ENCODE results near the gene IRGM. TPM values are rescaled to one million over a fixed set of nuclear protein-coding genes. Genes with fewer than 3 reads are reported as not detected.

Gene IRGM
- total and polyA plus RNA-seq, 4 donors, result 0.25 TPM; not detected in 3

GRCh38 chr5:150895431-150896428 is 49.4 kb downstream of the IRGM start:
- Histone ChIP-seq H3K9ac (ENCODE audit: insufficient read depth in 1 of 2, low read length in 2 of 2) (no peak overlapping the region), H3K4me1 (ENCODE audit: control insufficient read depth in 5 of 5, insufficient read depth in 5 of 5, low read length in 5 of 5) (no peaks in the 10 kb centered on the region), H3K27ac (ENCODE audit: low read depth in 1 of 2, low read length in 1 of 2) (no peak overlapping the region), H3K36me3 (ENCODE audit: control insufficient read depth in 4 of 4, insufficient read depth in 4 of 4, low read length in 4 of 4) (peaks cover 2 to 53% (median 36%) of the 10 kb centered on the region in 4 donors), H3K4me3 (no peak overlapping the region), H3K9me3 (ENCODE audit: control insufficient read depth in 4 of 4, insufficient read depth in 3 of 4, low read length in 3 of 4) (peaks cover 14 to 70% (median 47%) of the 10 kb centered on the region in 4 donors), H3K27me3 (ENCODE audit: control insufficient read depth in 3 of 3, insufficient read depth in 3 of 3, low read length in 2 of 3) (no peaks in the 10 kb centered on the region)
- WGBS, 2 donors, result 98% methylated on average over 8 of the region's 8 CpGs
- TF ChIP-seq CTCF (IDR thresholded peaks at IDR 0.05; ENCODE audit: control extremely low read depth, extremely low read depth), result no peak
- no peak for DNase-seq
- no peak for ATAC-seq (ENCODE audit: insufficient read depth, low FRiP score)

Other genes with a start within 250 kb of the IRGM start
- gene SYNPO, start 205.9 kb upstream of the IRGM start, total RNA-seq, result 100 to 1,000 TPM in 1 of 2 donors, 10 to 100 TPM in 1; 10.3 to 111 TPM
- 10 to 100 TPM; 41.0 to 43.8 TPM for gene SYNPO, start 205.9 kb upstream of the IRGM start, polyA plus RNA-seq
- gene MYOZ3, start 185.3 kb upstream of the IRGM start, total RNA-seq, result 1 to 10 TPM in 1 of 2 donors, under 1 TPM in 1; 0.55 to 2.4 TPM
- under 1 TPM; 0.39 to 0.40 TPM for gene MYOZ3, start 185.3 kb upstream of the IRGM start, polyA plus RNA-seq
- 10 to 100 TPM; 41.9 to 49.9 TPM for gene RBM22, start 145.5 kb upstream of the IRGM start, total RNA-seq
- gene RBM22, start 145.5 kb upstream of the IRGM start, polyA plus RNA-seq, result 10 to 100 TPM; 27.2 to 35.4 TPM
- gene DCTN4, start 87.5 kb upstream of the IRGM start, total RNA-seq, result 100 to 1,000 TPM in 1 of 2 donors, 10 to 100 TPM in 1; 69.1 to 105 TPM
- gene DCTN4, start 87.5 kb upstream of the IRGM start, polyA plus RNA-seq, result 10 to 100 TPM; 21.2 to 27.1 TPM
- 10 to 100 TPM; 14.3 to 19.7 TPM for gene SMIM3, start 67.8 kb upstream of the IRGM start, total RNA-seq
- 10 to 100 TPM; 14.0 to 54.8 TPM for gene SMIM3, start 67.8 kb upstream of the IRGM start, polyA plus RNA-seq
- gene ZNF300, start 58.5 kb downstream of the IRGM start, total RNA-seq, result 10 to 100 TPM in 1 of 2 donors, 1 to 10 TPM in 1; 2.5 to 11.3 TPM
- 1 to 10 TPM; 1.8 to 3.4 TPM for gene ZNF300, start 58.5 kb downstream of the IRGM start, polyA plus RNA-seq
- gene GPX3, start 174.1 kb downstream of the IRGM start, total RNA-seq, result 100 to 1,000 TPM in 1 of 2 donors, 10 to 100 TPM in 1; 99.0 to 586 TPM
- gene GPX3, start 174.1 kb downstream of the IRGM start, polyA plus RNA-seq, result 1,000 to 10,000 TPM; 1,067 to 1,457 TPM
- 100 to 1,000 TPM; 116 to 142 TPM for gene TNIP1, start 234.5 kb downstream of the IRGM start, total RNA-seq
- 100 to 1,000 TPM in 1 of 2 donors, 10 to 100 TPM in 1; 81.5 to 308 TPM for gene TNIP1, start 234.5 kb downstream of the IRGM start, polyA plus RNA-seq

Measured in lung (tissue), 12 donors.